SH-SY5Y (cell line): ENCODE measurements around the gene OPCML.

Experiments
- GATA2 ChIP-seq: IDR thresholded peaks from 2 replicates; pipeline ENCODE4 v1.6.1; 2011; ENCODE audit warnings: mild to moderate bottlenecking, low read depth, low read length
- GATA3 ChIP-seq: IDR thresholded peaks from 2 replicates; pipeline ENCODE4 v1.6.1; 2011; ENCODE audit warnings: low read depth, mild to moderate bottlenecking, low read length, moderate library complexity

Gene OPCML

DNA sequence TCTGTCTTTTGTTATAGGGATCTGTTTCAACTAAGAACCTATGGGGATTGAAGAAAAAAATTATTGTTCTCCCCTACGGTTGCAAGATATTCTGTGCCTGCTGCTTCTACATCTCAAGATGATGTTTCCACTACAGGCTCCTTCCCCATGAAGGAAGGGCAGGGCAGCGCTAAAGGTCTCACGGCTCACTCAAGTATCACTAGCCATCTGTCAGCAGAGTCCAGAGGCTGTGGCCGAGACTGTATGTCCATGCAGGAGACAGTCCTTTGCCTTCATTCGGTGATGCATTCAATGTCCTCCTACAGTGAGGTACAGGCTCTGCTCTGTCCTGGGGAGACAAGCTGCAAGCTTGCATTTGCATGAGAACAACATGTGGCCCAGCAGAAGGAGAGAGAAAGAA is 518.0 kb downstream of the OPCML start:
- TF ChIP-seq GATA3 (no peak), GATA2 (no peak)

DNA sequence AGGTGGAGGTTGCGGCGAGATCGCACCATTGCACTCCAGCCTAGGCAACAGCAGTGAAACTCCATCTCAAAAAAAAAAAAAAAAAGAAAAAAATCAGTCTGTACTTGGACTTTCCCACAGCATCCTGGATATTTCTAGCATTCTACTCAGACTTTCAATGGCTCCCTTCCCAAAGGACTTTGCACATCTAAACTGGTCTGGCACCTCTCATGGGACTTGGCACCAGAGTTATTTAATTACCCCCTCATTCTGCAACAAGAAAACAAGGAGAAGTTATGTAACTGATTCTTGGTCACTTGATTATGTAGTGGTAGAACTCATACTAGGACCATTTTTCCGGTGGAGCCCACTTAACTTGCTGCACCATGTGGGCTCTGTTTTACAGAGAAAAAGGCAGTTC is 519.5 kb downstream of the OPCML start:
- TF ChIP-seq GATA2: no peak
- TF ChIP-seq GATA3: no peak

DNA sequence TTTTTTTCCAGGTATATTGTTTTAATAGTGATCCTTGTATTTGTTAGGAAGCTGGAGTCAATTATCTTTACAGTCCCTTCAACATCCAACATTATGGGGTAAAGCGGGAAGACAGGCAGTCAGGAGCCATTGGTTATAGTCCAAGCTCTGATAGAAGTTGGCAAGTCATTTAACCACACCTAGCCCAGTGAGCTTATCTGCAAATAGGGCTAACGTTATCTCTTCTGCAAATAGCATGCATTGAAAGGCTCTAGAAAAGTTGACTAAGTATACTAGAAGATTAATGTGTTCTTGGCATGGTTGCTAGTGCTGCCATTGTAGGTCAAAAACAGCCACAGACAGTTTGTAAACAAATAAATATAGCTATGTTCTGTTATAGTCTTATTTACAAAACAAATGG is 520.7 kb downstream of the OPCML start:
- TF ChIP-seq GATA3: no peak
- TF ChIP-seq GATA2: no peak

DNA sequence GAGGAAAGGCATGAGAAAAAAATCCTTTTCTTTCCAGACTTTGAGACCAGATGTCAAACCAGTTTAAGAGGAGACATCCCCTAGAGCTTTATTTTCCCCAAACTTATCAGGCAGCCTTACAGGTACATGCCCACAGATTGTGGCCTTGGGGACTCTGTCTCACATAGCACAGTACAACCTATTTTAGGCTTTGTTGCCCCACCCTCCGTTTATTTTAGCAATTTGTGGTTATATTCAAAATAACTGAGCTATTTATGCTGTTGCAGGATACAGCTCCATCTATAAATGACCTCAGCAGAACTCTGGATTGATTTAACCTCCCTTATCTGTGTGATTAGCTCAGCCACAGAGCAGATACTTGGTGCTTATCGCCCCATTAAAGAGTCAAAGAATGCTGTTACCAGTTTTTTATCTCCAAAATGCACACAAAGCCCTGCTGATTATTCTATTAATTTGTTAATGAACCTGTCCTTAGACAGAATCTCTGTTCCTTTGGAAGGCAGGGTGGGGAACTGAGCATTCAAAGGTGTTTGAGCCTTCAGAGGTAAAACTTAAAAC is 525.2 kb downstream of the OPCML start:
- TF ChIP-seq GATA3 (peak; percentile 78), GATA2 (peak; percentile 77)

DNA sequence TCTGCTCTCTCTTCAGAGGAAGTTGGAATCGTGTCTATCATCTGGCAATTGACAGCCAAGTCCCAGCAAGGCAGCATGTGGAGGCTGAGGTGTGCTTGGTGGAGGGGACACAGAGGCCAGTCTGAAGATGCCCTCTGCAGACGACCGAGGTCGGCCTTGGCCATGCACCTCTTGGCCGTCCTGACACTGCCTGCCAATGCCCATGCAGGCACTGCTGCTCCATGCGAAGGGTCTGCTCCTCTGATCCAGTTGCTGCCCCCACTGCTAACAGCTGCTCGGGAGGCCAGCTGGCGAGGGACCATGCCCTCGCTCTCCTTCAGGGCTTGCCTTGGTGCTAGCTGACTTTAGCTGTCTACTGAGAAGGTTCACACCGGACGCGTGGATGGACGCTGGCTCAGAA is 527.9 kb downstream of the OPCML start:
- no peak for TF ChIP-seq GATA2
- no peak for TF ChIP-seq GATA3

DNA sequence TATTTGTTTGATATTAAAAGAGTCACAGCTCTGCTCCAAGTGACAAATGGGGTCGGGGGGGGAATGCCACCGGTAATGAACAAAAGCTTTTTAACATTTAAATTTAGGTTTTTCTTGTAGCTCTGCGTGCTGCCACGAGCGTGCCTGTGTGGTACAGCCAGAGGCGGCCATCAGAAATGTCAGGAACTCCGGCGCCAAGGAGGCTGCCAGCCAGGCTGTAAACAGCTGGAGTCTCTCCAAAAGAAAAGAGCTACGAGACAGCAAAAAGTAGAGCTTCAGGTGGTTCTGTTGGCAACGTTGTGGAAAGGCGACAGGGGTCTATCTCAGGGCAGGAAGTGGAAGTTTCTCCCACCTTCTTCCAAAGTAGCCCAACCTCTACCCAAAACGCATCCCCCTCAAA is 532.8 kb downstream of the OPCML start:
- TF ChIP-seq GATA3 (no peak), GATA2 (no peak)

DNA sequence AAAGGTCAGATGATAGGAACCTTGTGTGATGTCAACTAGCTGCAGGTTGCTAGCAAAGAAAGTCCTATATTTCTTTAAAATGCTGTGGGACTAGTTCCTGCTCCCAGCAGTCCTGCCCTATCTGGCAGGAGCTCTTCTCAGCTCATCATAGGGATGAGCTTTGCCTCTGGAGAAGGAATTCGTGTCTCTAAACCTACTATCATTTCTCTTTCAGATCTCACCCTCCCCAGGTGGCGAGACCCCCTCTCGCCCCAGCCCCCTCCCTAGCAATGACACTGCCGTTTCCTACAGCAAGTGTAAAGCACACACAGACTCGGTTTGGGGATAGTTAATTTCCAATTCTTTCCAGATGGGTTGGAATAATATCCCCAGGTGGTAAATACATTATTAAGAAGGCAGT is 533.3 kb downstream of the OPCML start:
- TF ChIP-seq GATA3 (no peak), GATA2 (no peak)

DNA sequence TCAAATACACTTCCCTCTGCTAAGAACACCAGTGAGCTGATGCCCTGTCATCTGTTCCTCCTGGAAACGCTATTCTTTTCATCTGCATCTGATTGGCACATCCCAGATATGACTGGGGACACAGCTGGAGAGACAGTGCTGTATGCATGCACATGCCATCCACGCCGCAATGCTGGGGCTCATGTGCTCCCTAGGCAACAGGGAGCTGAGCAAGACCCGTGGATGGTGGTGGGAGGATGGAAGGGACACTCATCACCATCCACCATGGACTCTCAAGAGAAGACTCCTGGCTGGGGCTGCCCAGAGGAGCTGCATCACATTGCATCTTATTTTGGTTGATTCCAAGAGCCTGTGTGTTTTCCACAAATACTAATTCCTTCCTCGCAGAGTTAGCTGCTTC is 534.9 kb downstream of the OPCML start:
- TF ChIP-seq GATA2 (no peak), GATA3 (no peak)

DNA sequence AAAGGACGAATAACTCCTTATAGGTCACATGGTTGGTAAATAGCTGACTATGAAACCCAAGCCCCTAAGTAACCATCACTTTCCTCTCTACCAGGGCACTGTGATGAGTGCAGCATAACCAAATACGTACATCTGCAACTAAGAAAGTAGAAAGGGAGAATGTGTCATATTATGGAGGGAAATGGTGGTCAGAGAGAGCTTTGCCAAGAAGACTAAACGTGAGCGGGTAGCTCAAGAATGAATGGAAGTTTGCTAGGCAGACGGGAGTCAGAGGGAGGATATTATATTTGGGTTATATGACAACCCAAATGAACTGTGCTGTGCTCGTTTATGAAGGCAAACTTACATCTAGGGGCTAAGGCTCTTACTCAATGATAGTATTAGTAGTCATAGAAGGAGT is 537.3 kb downstream of the OPCML start:
- TF ChIP-seq GATA3 (no peak), GATA2 (no peak)

DNA sequence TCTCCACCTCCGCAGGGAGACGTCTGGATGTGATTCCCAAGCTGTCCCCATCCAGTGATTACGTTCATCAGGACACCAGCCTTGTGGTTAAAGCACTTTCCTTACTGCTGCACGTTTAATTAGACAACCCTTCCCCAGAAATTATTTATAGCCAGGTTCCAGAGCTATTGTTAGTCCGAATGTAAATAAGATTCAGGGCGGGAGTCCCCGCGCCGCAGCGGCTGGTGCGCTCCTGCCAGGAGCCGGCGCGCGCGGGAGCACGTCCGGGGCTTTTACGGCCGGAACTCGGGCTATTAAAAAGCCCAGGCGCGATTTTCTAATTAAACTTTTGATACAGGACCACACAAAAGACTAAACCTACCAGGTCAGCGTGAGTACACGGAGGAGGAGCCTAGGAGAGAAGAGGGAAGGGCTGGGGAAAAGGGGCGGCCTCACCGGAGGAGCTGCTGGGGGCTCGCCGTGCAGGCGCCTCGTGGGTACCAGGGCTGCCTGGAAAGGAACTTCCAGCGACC is 538.3 kb downstream of the OPCML start:
- TF ChIP-seq GATA2 (no peak), GATA3 (no peak)

DNA sequence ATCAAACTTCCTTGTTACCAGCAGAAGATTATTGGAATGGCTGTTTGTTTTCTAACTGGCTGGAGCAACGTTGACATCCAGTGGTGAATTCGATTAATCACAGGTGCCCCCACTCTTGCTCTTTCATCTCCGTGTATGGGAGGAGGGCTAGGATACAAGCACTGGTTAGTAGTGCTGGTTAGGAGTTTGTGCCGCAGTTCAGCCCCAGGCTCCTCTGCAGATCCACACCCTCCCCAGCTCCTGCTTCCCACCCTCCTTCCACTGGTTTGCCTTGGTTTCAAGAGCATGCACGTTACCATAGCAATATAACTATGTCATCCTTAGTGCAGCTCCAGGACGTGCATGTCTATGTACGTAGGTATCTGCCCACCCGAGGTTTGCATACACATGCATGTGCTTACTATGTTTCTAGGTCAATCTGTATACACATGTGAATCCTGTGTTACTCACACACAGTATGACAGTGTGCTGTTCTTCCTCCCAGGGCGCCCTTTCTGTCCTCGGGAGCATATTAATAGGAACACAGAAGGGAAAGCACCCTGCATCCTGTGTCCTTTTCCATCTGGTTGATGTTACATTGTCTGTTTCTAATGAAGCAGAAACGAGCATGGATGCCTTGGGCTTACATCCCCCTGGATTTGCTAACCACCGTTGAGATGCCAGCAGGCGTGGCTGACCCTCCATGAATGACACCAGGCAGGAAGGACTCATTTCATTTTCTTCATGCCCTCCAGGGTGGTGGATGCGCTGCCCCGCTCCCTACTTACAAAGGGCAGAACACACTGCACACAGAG is 539.3 kb downstream of the OPCML start:
- no peak for TF ChIP-seq GATA3
- TF ChIP-seq GATA2: no peak

DNA sequence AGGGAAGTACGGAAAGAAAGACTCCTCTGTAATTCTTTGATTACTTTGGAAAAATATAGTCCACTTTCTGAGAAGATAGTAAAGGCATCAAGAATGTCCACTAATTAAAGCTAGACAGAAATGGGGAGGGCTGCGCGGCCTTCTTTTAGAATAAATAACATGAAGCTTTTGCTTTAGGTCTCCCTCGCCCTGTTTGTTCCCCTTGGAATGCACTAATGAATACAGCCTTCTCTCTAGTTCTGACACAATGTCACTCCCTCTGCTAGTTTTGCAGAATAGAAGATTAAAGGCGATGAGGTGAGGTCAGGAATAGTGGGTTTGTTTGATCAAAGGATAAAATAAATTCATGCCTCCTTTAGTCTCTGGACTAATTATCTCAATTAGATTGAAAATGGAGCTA is 543.9 kb downstream of the OPCML start:
- TF ChIP-seq GATA2 (no peak), GATA3 (no peak)

DNA sequence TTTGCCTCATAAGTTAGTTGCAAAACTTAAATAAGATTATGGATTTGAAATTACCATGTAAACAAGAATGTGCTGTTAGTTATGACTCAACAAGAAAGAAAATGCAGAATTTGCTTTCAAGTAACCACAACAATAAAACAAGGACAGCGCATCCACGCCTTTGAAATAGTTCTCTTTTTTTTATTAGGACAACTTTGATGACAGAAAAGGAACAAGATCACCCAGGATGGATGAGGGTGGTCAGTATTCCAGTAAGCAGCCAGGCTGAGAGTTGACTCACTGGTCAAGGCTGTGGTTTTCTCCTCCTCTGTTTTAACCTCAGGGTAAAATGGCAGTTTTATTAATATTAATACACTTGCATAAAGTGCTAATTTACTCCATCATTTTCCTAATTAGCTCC is 544.4 kb downstream of the OPCML start:
- no peak for TF ChIP-seq GATA2
- TF ChIP-seq GATA3: no peak

DNA sequence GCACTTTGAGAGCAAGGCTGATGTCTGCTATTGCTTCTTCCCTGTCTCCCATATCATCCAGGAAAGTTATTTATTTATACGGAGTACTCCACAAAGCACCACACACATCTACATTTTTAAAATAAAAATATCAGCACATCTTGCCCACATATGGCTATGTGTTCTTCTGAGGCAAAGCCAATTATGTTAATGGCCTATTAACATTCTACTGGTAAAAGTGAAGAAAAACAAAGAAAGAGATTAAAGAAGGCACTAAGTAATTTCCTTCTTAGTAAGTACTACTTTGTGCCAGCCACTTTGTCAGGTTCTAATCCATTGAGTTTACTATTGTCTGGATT is 548.7 kb downstream of the OPCML start:
- TF ChIP-seq GATA2 (no peak), GATA3 (no peak)

DNA sequence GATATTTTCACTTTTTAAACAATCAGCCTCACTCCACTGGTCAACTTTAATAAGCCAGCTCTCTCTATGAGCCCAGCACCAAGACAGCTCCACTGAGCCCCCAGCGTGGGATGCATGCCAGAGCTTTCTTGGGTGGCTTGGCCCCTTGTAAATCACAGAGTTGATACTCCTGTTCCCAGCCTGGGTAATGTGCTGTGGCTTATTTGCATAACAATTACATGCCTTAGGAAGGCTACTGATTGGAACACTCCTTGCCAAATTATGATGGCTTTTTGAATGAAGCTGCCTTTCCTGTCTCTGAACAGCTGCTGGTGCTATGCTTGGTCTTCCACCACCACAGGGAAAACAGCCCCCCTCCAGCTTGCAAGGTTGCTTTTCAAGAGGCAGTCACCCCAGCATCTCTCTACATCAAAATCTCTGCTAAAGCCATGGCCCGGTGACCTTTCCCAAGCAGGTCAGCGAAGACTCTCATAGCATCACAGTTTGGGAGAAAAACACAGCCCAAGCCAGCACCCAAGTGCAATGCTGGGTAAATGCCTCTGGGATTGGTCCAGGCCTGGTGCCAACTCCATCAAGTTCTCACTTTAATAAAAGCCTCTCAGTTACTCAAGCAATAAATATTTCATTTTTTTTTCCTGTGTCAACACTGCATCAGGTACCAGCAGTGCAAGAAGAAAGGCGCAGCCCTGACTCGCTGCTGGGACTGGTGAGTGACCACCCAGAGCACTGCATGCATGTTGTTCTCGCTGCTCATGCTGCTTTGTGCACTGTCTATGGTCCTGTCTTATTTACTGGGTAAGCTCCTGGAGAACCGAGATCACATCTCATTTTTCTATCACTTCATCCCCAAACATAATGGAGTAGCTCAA is 549.3 kb downstream of the OPCML start:
- TF ChIP-seq GATA2 (no peak), GATA3 (no peak)
